ENCODE data around the gene GRK2.
"Not testable (repeated sequence)": the region's sequence is repeated elsewhere in the genome, so short reads cannot be mapped to it uniquely, and the experiment has no call there.

Gene GRK2

GRCh38 chr11:67254798-67255197, 11.5 kb upstream of the GRK2 start:
- no peak for TF ChIP-seq CTCF (IDR thresholded peaks at IDR 0.05; ENCODE audit: low read depth, low read length)
- no peak overlapping the region for H3K4me3 ChIP-seq (ENCODE audit: low read depth, low read length)
- in situ Hi-C loops (cut with HindIII; ENCODE audit: low sequenced_read_pairs): no loop called here
- DNase-seq (ENCODE audit: low read depth, low spot score): no peak

- TF ChIP-seq CTCF (IDR thresholded peaks at IDR 0.05; ENCODE audit: low read depth, low read length): no peak
- H3K4me3 ChIP-seq (ENCODE audit: low read depth, low read length): no peak overlapping the region
- in situ Hi-C loops (cut with HindIII; ENCODE audit: low sequenced_read_pairs): no loop called here
- no peak for DNase-seq (ENCODE audit: low read depth, low spot score)
Observed at GRCh38 chr11:67255353-67255752, 10.9 kb upstream of the GRK2 start.

GRCh38 chr11:67255864-67256263, 10.4 kb upstream of the GRK2 start:
- in situ Hi-C loops (cut with HindIII; ENCODE audit: low sequenced_read_pairs): no loop called here
- no peak for DNase-seq (ENCODE audit: low read depth, low spot score)
- H3K4me3 ChIP-seq (ENCODE audit: low read depth, low read length): no peak overlapping the region
- no peak for TF ChIP-seq CTCF (IDR thresholded peaks at IDR 0.05; ENCODE audit: low read depth, low read length)

DNA sequence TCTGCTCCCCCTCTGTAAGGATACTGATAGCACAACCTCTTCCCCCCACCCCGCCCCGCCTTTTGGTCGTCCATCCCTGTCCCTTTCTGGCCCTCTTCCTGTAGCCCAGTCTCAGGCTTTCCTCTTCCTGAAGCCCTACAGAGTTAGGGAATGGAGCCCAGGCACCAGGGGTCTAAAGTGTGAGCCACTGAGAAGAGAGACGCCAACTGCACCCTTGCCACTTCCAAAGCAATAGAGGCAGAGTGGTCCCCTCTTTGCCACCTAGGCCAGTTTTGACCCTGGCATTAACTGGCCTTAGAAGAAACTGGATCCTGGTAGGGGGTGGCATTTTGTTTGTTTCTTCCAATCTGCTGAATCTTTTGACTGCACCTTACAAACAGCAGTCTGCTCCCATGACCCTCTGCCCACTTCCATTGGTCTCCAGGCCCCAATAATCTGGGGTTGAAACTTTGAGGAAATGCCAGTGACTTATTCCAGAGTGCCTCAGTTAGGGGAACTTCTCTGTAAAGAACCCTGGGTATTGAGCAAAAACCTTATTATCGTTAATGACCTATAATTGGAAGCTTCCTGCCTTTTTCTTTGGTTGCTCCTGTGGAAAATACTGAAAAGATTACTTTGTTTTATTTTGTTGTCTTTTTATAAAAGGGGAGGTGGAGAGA, 9.7 kb upstream of the GRK2 start:
- in situ Hi-C loops (cut with HindIII; ENCODE audit: low sequenced_read_pairs): no loop called here
- no peak overlapping the region for H3K4me3 ChIP-seq (ENCODE audit: low read depth, low read length)
- no peak for TF ChIP-seq CTCF (IDR thresholded peaks at IDR 0.05; ENCODE audit: low read depth, low read length)
- DNase-seq (ENCODE audit: low read depth, low spot score): no peak

GRCh38 chr11:67260406-67260805, 5.9 kb upstream of the GRK2 start:
- in situ Hi-C loops (cut with HindIII; ENCODE audit: low sequenced_read_pairs): no loop called here
- H3K4me3 ChIP-seq (ENCODE audit: low read depth, low read length): no peak overlapping the region
- no peak for DNase-seq (ENCODE audit: low read depth, low spot score)
- no peak for TF ChIP-seq CTCF (IDR thresholded peaks at IDR 0.05; ENCODE audit: low read depth, low read length)

GRCh38 chr11:67260885-67261639, 5.2 kb upstream of the GRK2 start:
- in situ Hi-C loops (cut with HindIII; ENCODE audit: low sequenced_read_pairs): not testable (repeated sequence)
- peak overlapping the region; percentile 17 for H3K4me3 ChIP-seq (ENCODE audit: low read depth, low read length)
- DNase-seq (ENCODE audit: low read depth, low spot score): peak; percentile 44

DNA sequence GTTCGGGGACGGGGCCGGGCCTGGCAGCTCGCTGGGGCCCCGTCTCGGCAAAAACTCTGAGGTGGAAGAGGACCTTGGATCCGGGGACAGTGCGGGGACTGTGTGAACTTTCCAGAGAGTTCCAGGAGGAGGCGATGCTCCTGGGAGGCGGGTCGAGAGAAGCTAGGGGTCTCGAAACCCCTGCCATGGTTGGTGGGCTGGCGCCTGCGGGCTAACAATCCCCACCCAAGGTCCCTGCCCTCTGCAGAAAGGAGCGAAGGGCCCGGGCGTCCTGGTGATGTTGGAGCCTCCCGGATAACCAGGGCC, 4.7 kb upstream of the GRK2 start:
- in situ Hi-C loops (cut with HindIII; ENCODE audit: low sequenced_read_pairs): no loop called here
- no peak for DNase-seq (ENCODE audit: low read depth, low spot score)
- TF ChIP-seq CTCF (IDR thresholded peaks at IDR 0.05; ENCODE audit: low read depth, low read length): peak; percentile 50
- H3K4me3 ChIP-seq (ENCODE audit: low read depth, low read length): peak overlapping the region; percentile 17

All from astrocyte of the spinal cord (primary cell).